GM12873 (cell line): Measurements from ENCODE around the gene AQP3.

Experiments
- CTCF ChIP-seq: IDR thresholded peaks from 2 replicates; pipeline ENCODE4 v1.5.1; 2012; ENCODE audit warnings: low read depth, mild to moderate bottlenecking, moderate library complexity, low read length, control low read depth; ENCODE audit not compliant: insufficient read depth; ENCODE audit errors: missing control alignments

AQP3 gene

GRCh38 chr9:33446946-33447798, at the start of gene AQP3:
Gene AQP3, minus strand, starts transcription at chr9:33447593. Its CDS starts 63 bp downstream, at chr9:33447530.
- peak; percentile 16 for TF ChIP-seq CTCF

GRCh38 chr9:33489066-33489465, 41.7 kb upstream of the AQP3 start:
- no peak for TF ChIP-seq CTCF

GRCh38 chr9:33480976-33481375, 33.6 kb upstream of the AQP3 start:
- no peak for TF ChIP-seq CTCF

GRCh38 chr9:33480106-33480505, 32.7 kb upstream of the AQP3 start:
- TF ChIP-seq CTCF: no peak

- no peak for TF ChIP-seq CTCF
These were observed 29.1 kb upstream of the AQP3 start for GRCh38 chr9:33476503-33476902.

GRCh38 chr9:33475357-33475756, 28.0 kb upstream of the AQP3 start:
- no peak for TF ChIP-seq CTCF

- TF ChIP-seq CTCF: no peak
These were observed 26.4 kb upstream of the AQP3 start, which contains the start of gene NOL6 for GRCh38 chr9:33473643-33474352. Gene NOL6, minus strand, starts transcription at chr9:33473924. Its CDS starts 82 bp downstream, at chr9:33473842.
